Neural progenitor cell (in vitro differentiated cells): ENCODE results near the gene TAGLN.

Source experiments
- EZH2 ChIP-seq: fragments of 200-600 bp; sonication (generic); IDR thresholded peaks from 2 replicates; pipeline ENCODE4 v1.6.1; 2017; ENCODE audit warnings: antibody characterized with exemption, mild to moderate bottlenecking, moderate library complexity
- TF ChIP-seq, protein P1 (sequence below): fragments of 200-600 bp; sonication (generic); IDR thresholded peaks from 2 replicates; pipeline ENCODE4 v1.5.1; 2017; ENCODE audit warnings: antibody characterized with exemption, mild to moderate bottlenecking

DNA sequence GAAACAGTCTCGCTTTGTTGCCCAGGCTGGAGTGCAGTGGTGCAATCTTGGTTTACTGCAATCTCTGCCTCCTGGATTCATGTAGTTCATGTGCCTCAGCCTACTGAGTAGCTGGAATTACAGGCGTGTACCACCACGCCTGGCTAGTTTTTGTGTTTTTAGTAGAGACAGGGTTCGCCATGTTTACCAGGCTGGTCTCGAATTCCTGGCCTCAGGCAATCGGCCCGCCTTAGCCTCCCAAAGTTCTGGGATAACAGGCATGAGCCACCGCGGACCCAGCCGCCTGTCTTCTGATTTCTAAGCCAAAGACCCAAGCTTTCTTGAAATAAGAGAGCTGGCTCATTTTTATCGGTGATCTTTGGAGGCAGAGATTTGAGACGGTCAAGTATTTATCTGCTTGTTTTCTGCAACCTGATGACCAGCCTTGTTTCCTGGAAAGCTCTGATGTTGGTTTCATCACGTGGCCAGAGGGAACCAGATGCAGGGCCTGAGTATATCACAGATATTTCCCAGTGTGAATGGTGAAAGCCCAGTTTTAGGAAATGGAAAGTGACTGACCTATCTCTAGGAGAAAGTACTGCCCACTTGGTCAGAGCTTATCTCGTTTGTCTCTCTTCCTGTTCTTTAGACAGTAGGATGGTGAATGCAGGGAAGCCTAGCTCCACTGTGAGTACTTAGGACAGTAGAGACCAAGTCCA lies 26.3 kb upstream of the TAGLN start:
- TF ChIP-seq, protein P1, sequence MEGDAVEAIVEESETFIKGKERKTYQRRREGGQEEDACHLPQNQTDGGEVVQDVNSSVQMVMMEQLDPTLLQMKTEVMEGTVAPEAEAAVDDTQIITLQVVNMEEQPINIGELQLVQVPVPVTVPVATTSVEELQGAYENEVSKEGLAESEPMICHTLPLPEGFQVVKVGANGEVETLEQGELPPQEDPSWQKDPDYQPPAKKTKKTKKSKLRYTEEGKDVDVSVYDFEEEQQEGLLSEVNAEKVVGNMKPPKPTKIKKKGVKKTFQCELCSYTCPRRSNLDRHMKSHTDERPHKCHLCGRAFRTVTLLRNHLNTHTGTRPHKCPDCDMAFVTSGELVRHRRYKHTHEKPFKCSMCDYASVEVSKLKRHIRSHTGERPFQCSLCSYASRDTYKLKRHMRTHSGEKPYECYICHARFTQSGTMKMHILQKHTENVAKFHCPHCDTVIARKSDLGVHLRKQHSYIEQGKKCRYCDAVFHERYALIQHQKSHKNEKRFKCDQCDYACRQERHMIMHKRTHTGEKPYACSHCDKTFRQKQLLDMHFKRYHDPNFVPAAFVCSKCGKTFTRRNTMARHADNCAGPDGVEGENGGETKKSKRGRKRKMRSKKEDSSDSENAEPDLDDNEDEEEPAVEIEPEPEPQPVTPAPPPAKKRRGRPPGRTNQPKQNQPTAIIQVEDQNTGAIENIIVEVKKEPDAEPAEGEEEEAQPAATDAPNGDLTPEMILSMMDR, result no peak
- no peak for TF ChIP-seq EZH2
